Measurements from ENCODE around the gene LRRC45.

Gene LRRC45

DNA sequence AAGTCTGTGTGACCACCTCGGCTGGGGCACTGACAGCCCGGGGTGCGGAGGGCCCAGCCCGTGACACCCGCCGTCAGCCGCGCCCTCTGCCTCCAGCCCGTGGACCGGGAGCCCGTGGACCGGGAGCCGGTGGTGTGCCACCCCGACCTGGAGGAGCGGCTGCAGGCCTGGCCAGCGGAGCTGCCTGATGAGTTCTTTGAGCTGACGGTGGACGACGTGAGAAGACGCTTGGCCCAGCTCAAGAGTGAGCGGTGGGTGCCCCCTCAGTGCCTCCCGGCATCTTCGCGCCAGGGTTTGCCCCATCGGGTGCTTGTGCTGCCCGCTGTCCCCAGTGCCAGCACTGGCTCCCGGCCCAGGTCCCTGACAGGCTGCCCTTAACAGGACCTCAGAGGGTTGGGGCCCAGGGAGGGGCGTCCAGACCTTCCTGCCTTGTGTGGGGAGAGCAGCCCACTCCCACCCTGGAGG, 14.1 kb upstream of the LRRC45 start:
- no peak overlapping the region for H3K4me3 Mint-ChIP-seq
- no peaks in the 10 kb centered on the region for H3K36me3 Mint-ChIP-seq (ENCODE audit: low read depth)
- no peaks in the 10 kb centered on the region for H3K9me3 Mint-ChIP-seq
- no peaks in the 10 kb centered on the region for H3K4me1 Mint-ChIP-seq (ENCODE audit: low read depth)
- no peak for DNase-seq (ENCODE audit: low spot score)
- no peaks in the 10 kb centered on the region for H3K27me3 Mint-ChIP-seq (ENCODE audit: low read depth)
- H3K27ac Mint-ChIP-seq, result no peak overlapping the region

DNA sequence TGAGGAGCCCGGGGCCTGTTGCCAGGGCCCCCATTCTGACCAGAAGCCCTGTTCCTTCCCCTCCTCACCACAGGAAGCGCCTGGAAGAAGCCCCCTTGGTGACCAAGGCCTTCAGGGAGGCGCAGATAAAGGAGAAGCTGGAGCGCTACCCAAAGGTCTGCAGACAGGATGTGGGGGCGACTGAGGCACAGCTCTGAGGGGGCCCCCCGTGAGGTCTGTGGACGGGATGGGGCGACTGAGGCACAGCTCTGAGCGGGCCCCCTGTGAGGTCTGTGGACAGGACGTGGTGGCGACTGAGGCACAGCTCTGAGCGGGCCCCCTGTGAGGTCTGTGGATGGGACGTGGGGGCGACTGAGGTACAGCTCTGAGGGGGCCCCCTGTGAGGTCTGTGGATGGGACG, 13.7 kb upstream of the LRRC45 start:
- Mint-ChIP-seq H3K4me1 (ENCODE audit: low read depth) (no peaks in the 10 kb centered on the region), H3K36me3 (ENCODE audit: low read depth) (no peaks in the 10 kb centered on the region), H3K27ac (no peak overlapping the region), H3K4me3 (no peak overlapping the region), H3K27me3 (ENCODE audit: low read depth) (no peaks in the 10 kb centered on the region), H3K9me3 (no peaks in the 10 kb centered on the region)
- no peak for DNase-seq (ENCODE audit: low spot score)

DNA sequence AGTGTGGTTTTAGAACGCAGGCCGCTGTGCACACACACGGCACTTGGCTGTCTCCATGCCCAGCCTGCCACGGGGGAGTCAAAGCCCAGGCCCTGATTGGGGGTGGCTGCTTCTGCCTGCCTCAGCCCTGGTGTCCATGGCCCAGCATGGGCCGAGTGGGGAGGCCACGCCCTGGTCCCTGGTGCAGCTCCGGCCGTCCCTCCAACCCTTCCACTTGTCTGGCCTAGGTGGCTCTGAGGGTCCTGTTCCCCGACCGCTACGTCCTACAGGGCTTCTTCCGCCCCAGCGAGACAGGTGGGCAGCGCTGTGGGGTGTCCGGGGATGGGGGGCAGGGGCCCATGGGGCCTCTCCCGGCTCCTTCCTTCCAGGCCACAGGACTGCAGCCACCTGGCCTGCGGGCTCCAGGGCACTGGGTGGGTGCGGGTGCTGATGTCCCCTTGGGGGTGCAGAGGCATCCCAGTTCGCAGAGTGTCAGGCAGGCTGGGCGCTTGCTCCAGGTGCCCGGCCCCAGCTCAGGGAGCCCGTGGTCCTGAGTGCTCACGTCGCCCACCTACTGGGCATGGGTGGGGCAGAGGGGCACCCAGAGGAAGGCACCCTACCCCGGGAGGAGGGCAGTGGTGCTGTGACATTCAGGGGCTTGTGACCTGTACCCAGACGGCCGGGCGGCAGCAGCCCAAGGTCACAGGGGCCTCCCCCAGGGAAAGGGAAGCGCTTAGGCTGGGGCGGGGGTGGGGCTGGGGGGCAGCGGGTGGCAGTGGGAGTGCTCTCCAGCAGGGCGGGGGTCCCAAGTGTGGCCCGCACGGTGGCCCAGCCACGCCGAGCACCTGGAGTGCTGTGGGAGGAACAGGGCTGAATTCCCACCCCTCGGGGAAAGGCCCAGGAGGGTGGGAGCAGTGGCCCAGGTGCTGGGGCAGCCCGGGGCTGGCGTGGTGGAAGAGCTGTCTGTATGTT, 12.3 kb upstream of the LRRC45 start:
- no peak for DNase-seq (ENCODE audit: low spot score)
- H3K4me1 Mint-ChIP-seq (ENCODE audit: low read depth), result no peaks in the 10 kb centered on the region
- H3K36me3 Mint-ChIP-seq (ENCODE audit: low read depth), result no peaks in the 10 kb centered on the region
- no peaks in the 10 kb centered on the region for H3K27me3 Mint-ChIP-seq (ENCODE audit: low read depth)
- H3K27ac Mint-ChIP-seq, result no peak overlapping the region
- H3K4me3 Mint-ChIP-seq, result no peak overlapping the region
- H3K9me3 Mint-ChIP-seq, result no peaks in the 10 kb centered on the region

DNA sequence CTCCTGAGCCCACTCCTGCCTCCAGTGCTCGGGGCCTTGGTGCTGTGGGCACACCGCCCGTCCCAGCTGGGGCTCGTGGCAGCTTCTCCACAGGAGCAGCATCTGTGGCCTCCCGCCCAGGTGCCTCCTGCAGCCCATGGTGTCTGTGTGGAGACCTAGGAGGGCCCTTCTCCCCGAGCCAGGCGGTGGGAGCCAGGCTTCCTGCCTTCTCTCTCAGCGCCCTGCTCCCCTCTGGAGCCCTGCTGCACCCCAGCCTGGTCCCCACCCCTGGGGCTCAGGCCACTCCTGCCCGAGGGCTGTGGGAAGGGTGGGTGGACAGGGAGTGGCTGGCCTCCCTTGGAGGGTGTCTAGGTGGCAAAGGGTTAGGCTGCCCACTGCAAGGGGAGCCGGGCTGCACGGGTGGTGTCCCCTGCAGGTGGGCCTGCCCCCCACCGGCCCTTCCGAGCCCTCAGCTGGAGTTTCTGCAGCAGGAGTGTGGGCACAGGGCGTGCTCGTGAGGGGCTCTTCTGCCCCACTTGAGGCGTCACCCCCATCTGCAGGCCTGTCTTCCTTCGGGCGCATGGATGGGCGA, 11.4 kb upstream of the LRRC45 start:
- DNase-seq (ENCODE audit: low spot score), result no peak
- no peak overlapping the region for H3K4me3 Mint-ChIP-seq
- H3K9me3 Mint-ChIP-seq, result no peaks in the 10 kb centered on the region
- H3K4me1 Mint-ChIP-seq (ENCODE audit: low read depth), result no peaks in the 10 kb centered on the region
- no peak overlapping the region for H3K27ac Mint-ChIP-seq
- H3K36me3 Mint-ChIP-seq (ENCODE audit: low read depth), result no peaks in the 10 kb centered on the region
- H3K27me3 Mint-ChIP-seq (ENCODE audit: low read depth), result no peaks in the 10 kb centered on the region

DNA sequence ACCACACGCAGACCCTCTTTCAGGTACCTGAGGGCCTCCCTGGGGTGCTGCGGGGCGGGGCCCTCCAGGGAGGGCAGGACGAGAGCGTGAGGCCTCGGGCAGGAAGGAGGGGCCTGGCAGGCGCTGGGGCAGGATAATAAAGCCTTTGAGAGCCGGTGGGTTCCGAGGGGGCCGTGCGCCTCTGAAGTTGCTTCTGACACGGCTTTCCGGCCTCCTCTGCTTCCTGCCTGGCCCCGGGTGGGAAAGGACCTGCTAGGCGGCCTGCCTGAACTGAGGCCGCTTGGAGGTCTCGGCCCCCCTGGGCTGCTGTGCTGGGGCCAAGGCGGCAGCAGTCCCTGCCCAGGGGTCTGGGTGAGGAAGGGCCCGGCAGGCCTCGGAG, 10.9 kb upstream of the LRRC45 start:
- no peaks in the 10 kb centered on the region for H3K36me3 Mint-ChIP-seq (ENCODE audit: low read depth)

DNA sequence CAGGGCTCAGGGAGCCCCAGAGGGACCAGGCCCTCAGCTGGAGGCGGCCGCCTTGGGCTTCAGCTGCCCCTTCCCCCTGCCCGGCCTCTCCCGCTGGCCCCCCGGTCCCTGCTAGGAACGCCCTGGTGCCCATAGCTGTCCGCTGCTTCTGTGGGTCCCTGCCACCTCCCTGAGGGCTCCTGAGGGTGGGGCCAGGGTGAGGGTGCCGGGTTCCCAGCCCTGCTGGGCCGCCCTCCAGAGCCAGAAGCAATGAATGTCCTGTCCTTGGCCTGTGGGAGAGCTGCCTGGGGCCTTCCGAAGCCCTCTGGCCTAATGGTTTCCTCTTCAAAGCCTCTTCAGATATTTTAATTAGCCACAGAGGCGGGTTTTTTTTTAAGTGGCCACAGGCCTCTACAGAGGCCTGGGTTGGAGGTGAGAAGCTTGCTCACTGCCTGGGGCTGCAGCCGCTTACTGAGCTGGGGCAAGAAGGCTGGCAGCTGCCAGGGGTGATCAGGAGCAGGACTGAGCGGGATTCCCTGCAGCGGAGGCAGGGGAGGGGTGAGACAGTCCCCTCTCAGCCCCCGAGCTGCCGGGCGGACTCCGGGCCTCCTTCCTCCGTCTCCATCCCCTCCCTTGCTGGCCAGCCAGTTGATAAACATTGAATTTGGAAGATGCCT, 10.3 kb upstream of the LRRC45 start:
- Mint-ChIP-seq H3K9me3 (no peaks in the 10 kb centered on the region), H3K36me3 (ENCODE audit: low read depth) (no peaks in the 10 kb centered on the region), H3K4me3 (no peak overlapping the region), H3K27me3 (ENCODE audit: low read depth) (no peaks in the 10 kb centered on the region), H3K4me1 (ENCODE audit: low read depth) (no peaks in the 10 kb centered on the region), H3K27ac (no peak overlapping the region)
- DNase-seq (ENCODE audit: low spot score), result no peak

More for the DNA sequence above, 10.9 kb upstream of the LRRC45 start:
- Mint-ChIP-seq H3K4me3 (no peak overlapping the region), H3K9me3 (no peaks in the 10 kb centered on the region), H3K4me1 (ENCODE audit: low read depth) (no peaks in the 10 kb centered on the region), H3K27ac (no peak overlapping the region), H3K27me3 (ENCODE audit: low read depth) (no peaks in the 10 kb centered on the region)
- DNase-seq (ENCODE audit: low spot score), result no peak

DNA sequence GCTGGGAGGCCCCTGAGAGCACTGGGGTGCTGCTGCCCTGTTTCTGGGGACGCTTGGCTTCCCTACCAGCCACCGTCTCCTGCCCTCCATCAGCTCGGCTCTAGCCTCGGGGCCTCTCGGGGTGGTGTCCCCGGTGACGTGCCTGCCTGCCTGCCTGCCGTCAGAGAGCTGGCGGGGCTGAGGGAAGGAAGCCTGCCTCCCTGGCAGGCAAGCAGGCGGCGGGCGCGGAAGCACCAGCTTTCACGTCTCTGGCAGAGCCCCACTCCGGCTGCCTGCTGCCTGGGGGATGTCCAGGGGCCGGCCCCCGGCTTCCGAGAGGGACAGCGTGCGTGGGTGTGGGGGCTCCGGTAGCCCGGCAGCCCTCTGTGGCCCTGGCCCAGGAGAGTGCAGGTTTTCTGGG, 9.8 kb upstream of the LRRC45 start:
- H3K36me3 Mint-ChIP-seq (ENCODE audit: low read depth), result no peaks in the 10 kb centered on the region

DNA sequence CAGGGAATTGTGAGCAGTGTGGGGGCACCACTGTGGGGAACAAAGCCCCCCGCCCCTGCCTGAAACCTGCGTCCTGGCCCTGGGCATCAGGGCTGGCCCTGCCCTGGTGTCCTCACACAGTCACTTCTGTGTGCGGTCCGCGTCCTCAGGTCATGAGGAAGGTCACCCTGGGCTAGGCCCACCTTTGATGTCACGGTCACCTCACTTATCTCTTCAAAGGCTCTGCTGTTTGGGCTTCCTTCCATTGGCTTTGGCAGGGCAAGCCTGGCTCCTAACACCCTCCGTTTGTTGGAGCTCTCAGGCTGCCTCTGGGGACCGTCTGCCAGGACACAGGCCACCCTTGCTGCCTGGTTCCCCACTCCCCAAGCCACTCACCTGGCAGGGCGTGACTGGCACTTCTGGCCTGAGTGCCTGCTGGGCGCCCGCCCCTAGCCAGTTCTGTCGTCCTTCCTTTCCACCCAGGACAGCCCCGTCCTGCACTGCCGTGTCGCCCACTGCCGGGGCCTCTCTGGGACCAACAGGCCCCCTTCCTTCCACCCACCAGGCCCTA, 9.3 kb upstream of the LRRC45 start:
- no peak for DNase-seq (ENCODE audit: low spot score)
- H3K4me3 Mint-ChIP-seq, result no peak overlapping the region
- no peaks in the 10 kb centered on the region for H3K4me1 Mint-ChIP-seq (ENCODE audit: low read depth)
- H3K27ac Mint-ChIP-seq, result no peak overlapping the region
- H3K36me3 Mint-ChIP-seq (ENCODE audit: low read depth), result no peaks in the 10 kb centered on the region
- H3K27me3 Mint-ChIP-seq (ENCODE audit: low read depth), result no peaks in the 10 kb centered on the region
- H3K9me3 Mint-ChIP-seq, result no peaks in the 10 kb centered on the region

More for the DNA sequence above, 9.8 kb upstream of the LRRC45 start:
- Mint-ChIP-seq H3K4me3 (no peak overlapping the region), H3K9me3 (no peaks in the 10 kb centered on the region), H3K27me3 (ENCODE audit: low read depth) (no peaks in the 10 kb centered on the region), H3K27ac (no peak overlapping the region), H3K4me1 (ENCODE audit: low read depth) (no peaks in the 10 kb centered on the region)
- no peak for DNase-seq (ENCODE audit: low spot score)

DNA sequence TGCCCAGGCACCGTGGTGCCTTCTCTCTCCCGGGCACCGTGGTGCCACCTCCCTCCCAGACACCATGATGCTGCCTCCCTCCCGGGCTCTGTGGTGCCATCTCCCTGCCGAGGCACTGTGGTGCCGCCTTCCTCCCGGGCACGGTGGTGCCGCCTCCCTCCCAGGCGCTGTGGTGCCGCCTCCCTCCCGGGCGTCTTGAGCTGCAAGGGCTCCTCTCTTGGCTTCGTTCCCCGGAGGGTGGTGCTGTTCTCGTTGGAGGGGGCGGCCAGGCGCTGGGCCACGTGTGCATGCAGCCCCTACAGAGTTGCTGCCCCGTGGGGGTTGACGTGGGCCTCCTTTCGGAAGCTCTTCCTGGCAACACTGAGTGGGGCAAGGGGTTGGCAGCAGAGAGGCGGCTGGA, 8.7 kb upstream of the LRRC45 start:
- H3K4me3 Mint-ChIP-seq, result no peak overlapping the region
- no peaks in the 10 kb centered on the region for H3K36me3 Mint-ChIP-seq (ENCODE audit: low read depth)
- no peaks in the 10 kb centered on the region for H3K4me1 Mint-ChIP-seq (ENCODE audit: low read depth)
- H3K9me3 Mint-ChIP-seq, result no peaks in the 10 kb centered on the region
- no peak overlapping the region for H3K27ac Mint-ChIP-seq
- no peak for DNase-seq (ENCODE audit: low spot score)
- no peaks in the 10 kb centered on the region for H3K27me3 Mint-ChIP-seq (ENCODE audit: low read depth)

DNA sequence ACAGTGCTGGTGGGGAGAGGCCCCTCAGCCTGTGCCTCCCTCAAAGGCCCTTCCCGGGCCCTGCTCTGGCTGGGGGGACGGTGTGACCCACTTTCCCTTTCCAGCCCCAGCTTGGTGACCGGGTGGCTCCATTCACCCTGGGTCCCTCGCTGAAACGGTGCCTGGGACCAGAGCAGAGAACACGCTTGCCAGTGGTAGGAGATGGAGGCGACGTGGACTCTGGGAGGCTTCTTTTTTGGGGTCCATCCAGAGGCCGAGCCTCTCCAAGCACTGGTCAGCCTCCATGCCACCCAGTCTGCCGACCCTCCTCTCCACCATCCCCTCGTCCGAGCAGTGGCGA, 8.2 kb upstream of the LRRC45 start:
- no peaks in the 10 kb centered on the region for H3K27me3 Mint-ChIP-seq (ENCODE audit: low read depth)
- H3K4me3 Mint-ChIP-seq, result no peak overlapping the region
- H3K4me1 Mint-ChIP-seq (ENCODE audit: low read depth), result no peaks in the 10 kb centered on the region
- no peaks in the 10 kb centered on the region for H3K36me3 Mint-ChIP-seq (ENCODE audit: low read depth)
- DNase-seq (ENCODE audit: low spot score), result no peak
- H3K27ac Mint-ChIP-seq, result no peak overlapping the region
- H3K9me3 Mint-ChIP-seq, result no peaks in the 10 kb centered on the region

DNA sequence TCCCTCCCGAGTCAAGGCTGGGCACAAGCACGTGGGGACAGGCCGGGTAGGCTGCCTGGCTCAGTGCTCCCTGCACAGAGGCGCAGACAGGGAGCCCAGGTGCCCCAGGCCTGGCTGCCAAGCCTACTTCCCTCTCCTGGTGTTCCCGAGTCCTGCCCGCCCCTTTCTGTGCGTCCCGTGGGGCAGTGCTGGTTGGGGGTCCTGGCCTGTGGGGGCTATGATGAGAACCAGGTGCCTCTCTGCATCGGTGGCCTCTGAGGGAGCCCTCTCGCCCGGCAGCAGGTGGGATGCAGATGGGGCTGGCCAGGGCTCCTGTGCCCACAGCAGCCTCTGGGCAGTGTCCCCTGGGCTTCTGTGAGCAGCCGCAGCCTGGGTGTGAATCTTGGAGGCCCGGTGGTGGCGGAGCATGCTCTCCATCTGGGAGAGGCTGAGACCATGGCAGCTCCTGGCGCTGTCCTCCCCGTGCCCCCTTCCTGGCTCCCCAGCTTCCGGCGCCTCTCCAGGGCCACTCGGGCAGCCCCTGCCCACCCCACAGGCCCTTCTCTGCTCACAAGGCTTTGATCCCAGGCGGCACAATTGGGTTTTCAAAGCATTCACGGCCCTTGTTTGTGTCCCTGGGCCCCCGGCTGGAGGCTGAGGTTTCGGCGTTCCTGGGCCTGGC, 7.7 kb upstream of the LRRC45 start:
- Mint-ChIP-seq H3K4me3 (no peak overlapping the region), H3K27ac (no peak overlapping the region), H3K36me3 (ENCODE audit: low read depth) (no peaks in the 10 kb centered on the region), H3K4me1 (ENCODE audit: low read depth) (no peaks in the 10 kb centered on the region), H3K27me3 (ENCODE audit: low read depth) (no peaks in the 10 kb centered on the region), H3K9me3 (no peaks in the 10 kb centered on the region)
- no peak for DNase-seq (ENCODE audit: low spot score)

DNA sequence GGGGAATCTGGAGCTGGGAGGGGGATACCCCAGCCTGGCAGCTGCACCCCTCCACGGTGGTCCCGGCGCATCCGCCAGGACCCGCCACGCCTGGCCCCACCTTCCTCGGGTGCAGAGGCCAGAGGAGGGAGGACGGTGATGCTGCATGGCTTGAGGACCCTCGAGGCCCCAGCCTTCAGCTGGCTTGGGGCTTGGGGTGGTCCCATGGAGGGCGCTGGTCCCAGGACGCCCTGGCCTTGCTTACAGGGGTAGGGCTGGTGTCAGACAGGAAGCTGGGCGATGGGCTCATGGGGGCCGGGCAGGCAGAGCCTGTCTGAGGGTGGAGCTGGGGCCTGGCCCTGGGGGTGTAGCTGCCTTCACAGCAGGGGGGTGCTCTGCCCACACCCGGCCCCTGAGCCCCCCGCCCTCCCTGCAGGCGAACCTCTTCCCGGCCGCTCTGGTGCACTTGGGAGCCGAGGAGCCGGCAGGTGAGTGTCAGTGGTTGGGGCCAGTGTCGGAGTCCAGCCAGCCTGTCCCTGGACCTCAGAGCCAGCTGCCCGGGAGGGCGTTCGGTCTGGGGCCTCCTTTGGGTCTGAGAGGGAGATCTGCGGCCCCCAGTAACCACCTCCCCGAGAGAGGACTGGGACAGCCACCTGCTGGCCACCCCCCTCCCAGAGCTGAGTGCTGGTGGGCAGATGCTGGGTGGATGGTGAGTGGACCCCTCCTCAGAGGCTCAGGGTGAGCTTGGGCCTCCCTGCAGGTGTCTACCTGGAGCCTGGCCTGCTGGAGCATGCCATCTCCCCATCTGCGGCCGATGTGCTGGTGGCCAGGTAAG, 6.8 kb upstream of the LRRC45 start:
- DNase-seq (ENCODE audit: low spot score), result no peak
- Mint-ChIP-seq H3K36me3 (ENCODE audit: low read depth) (no peaks in the 10 kb centered on the region), H3K9me3 (no peaks in the 10 kb centered on the region), H3K27ac (no peak overlapping the region), H3K4me1 (ENCODE audit: low read depth) (peaks cover 1% of the 10 kb centered on the region), H3K27me3 (ENCODE audit: low read depth) (no peaks in the 10 kb centered on the region), H3K4me3 (no peak overlapping the region)

DNA sequence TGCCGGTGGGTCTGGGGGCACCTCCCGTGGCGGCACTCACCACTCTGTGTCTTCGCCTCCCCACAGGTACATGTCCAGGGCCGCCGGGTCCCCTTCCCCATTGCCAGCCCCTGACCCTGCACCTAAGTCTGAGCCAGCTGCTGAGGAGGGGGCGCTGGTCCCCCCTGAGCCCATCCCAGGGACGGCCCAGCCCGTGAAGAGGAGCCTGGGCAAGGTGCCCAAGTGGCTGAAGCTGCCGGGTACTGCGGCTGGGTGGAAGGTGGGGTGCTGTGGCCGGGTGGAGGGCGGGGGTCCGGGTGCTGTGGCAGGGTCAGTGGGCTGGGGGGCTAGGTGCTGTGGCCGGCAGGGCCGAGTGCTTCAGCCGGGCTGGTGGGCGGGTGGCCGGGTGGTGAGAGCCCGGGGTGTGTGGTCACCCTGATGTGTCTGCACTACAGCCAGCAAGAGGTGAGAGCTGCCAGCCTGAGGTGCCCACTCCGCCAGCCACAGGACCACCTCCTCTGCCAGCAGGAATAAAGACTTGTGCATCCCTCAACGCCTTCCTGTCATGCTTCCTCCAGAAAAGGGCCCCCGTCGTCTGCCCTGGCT, 6.1 kb upstream of the LRRC45 start:
- Mint-ChIP-seq H3K27ac (no peak overlapping the region), H3K27me3 (ENCODE audit: low read depth) (no peaks in the 10 kb centered on the region), H3K36me3 (ENCODE audit: low read depth) (no peaks in the 10 kb centered on the region), H3K4me1 (ENCODE audit: low read depth) (peaks cover 7% of the 10 kb centered on the region), H3K4me3 (no peak overlapping the region), H3K9me3 (no peaks in the 10 kb centered on the region)
- no peak for DNase-seq (ENCODE audit: low spot score)
